DOHH2 (cell line): Measurements from ENCODE around the gene TAPBP.

Experiments
- CTCF ChIP-seq: fragments of 200-600 bp; sonication (generic); IDR thresholded peaks from one replicate; pipeline ENCODE4 v1.5.1; 2014; ENCODE audit warnings: antibody characterized with exemption, mild to moderate bottlenecking, low read depth, low read length; ENCODE audit not compliant: poor library complexity, severe bottlenecking
- EZH2phosphoT487 ChIP-seq: fragments of 200-600 bp; sonication (generic); IDR thresholded peaks from 2 replicates; pipeline ENCODE4 v1.6.1; 2017; ENCODE audit warnings: borderline replicate concordance, mild to moderate bottlenecking, antibody characterized with exemption, low read length, moderate library complexity, mixed read lengths

GRCh38 chr6:33289784-33290315, 24.0 kb downstream of the TAPBP start:
- TF ChIP-seq CTCF (no peak), EZH2phosphoT487 (no peak)
